Measurements from ENCODE around the gene NUP210. TPM values are rescaled to one million over a fixed set of nuclear protein-coding genes. Genes with fewer than 3 reads are reported as not detected.

The NUP210 gene
- total and polyA plus RNA-seq, 2 experiments from 2014 or later: 23.7 to 41.9 TPM

GRCh38 chr3:13407475-13407874 lies 12.6 kb downstream of the NUP210 start:
- no peak for DNase-seq (ENCODE audit: low read depth in 1 of 2, low spot score in 1 of 2)
- TF ChIP-seq CTCF (IDR thresholded peaks at IDR 0.05; ENCODE audit: low read depth, low read length): no peak

GRCh38 chr3:13406190-13406589 lies 13.9 kb downstream of the NUP210 start:
- no peak for DNase-seq (ENCODE audit: low read depth in 1 of 2, low spot score in 1 of 2)
- Histone ChIP-seq H3K27me3 (no peaks in the 10 kb centered on the region), H3K4me3 (no peak overlapping the region), H3K9me3 (ENCODE audit: low read depth) (no peaks in the 10 kb centered on the region), H3K4me1 (ENCODE audit: low read depth) (no peaks in the 10 kb centered on the region), H3K36me3 (no peaks in the 10 kb centered on the region), H3K27ac (no peak overlapping the region)
- TF ChIP-seq CTCF (IDR thresholded peaks at IDR 0.05; ENCODE audit: low read depth, low read length): no peak

More at GRCh38 chr3:13407475-13407874, 12.6 kb downstream of the NUP210 start:
- Histone ChIP-seq H3K27ac (no peak overlapping the region), H3K36me3 (no peaks in the 10 kb centered on the region), H3K4me3 (no peak overlapping the region), H3K27me3 (no peaks in the 10 kb centered on the region), H3K4me1 (ENCODE audit: low read depth) (no peaks in the 10 kb centered on the region), H3K9me3 (ENCODE audit: low read depth) (no peaks in the 10 kb centered on the region)

- no peak for TF ChIP-seq CTCF (IDR thresholded peaks at IDR 0.05; ENCODE audit: low read depth, low read length)
- Histone ChIP-seq H3K9me3 (ENCODE audit: low read depth) (no peaks in the 10 kb centered on the region), H3K36me3 (no peaks in the 10 kb centered on the region), H3K4me1 (ENCODE audit: low read depth) (no peaks in the 10 kb centered on the region), H3K27ac (no peak overlapping the region), H3K27me3 (no peaks in the 10 kb centered on the region), H3K4me3 (no peak overlapping the region)
- no peak for DNase-seq (ENCODE audit: low read depth in 1 of 2, low spot score in 1 of 2)
Observed at GRCh38 chr3:13405614-13406013, 14.5 kb downstream of the NUP210 start.

GRCh38 chr3:13404626-13405452 lies 15.3 kb downstream of the NUP210 start:
- H3K4me1 ChIP-seq (ENCODE audit: low read depth): no peaks in the 10 kb centered on the region
- H3K36me3 ChIP-seq: no peaks in the 10 kb centered on the region
- DNase-seq (ENCODE audit: low read depth in 1 of 2, low spot score in 1 of 2): no peak
- H3K9me3 ChIP-seq (ENCODE audit: low read depth): no peaks in the 10 kb centered on the region
- no peak overlapping the region for H3K27ac ChIP-seq
- TF ChIP-seq CTCF (IDR thresholded peaks at IDR 0.05; ENCODE audit: low read depth, low read length): no peak
- no peak overlapping the region for H3K4me3 ChIP-seq
- H3K27me3 ChIP-seq: no peaks in the 10 kb centered on the region

- H3K4me3 ChIP-seq: no peak overlapping the region
- H3K27me3 ChIP-seq: no peaks in the 10 kb centered on the region
- no peaks in the 10 kb centered on the region for H3K9me3 ChIP-seq (ENCODE audit: low read depth)
- DNase-seq (ENCODE audit: low read depth in 1 of 2, low spot score in 1 of 2): no peak
- H3K27ac ChIP-seq: no peak overlapping the region
- H3K4me1 ChIP-seq (ENCODE audit: low read depth): no peaks in the 10 kb centered on the region
- H3K36me3 ChIP-seq: no peaks in the 10 kb centered on the region
- no peak for TF ChIP-seq CTCF (IDR thresholded peaks at IDR 0.05; ENCODE audit: low read depth, low read length)
Observed at GRCh38 chr3:13403847-13404246, 16.3 kb downstream of the NUP210 start.

Measured in cardiac muscle cell (in vitro differentiated cells and primary cell).